ENCODE measurements around the gene ALDH1L1. TPM values are rescaled to one million over a fixed set of nuclear protein-coding genes. Genes with fewer than 3 reads are reported as not detected.

Gene ALDH1L1
- total and polyA plus RNA-seq, 2 of the 8 experiments (the other 6 are each of a cell fraction or from before 2014, with no cell fraction given) = 0.98 to 1.6 TPM

- Histone ChIP-seq H3K79me1 (ENCODE audit: low read depth, low read length) (no peaks in the 10 kb centered on the region), H4K20me1 (replicated peaks in 1 of 2; ENCODE audit: control insufficient read depth in 1 of 2, insufficient read depth in 2 of 2, low read length in 2 of 2) (no peaks in the 10 kb centered on the region), H3K56ac (replicated peaks; ENCODE audit: insufficient read length, low read depth, low read length) (no peak overlapping the region), H3K36me3 (ENCODE audit: control insufficient read depth in 2 of 4, insufficient read depth in 4 of 4, low read length in 3 of 4) (no peaks in the 10 kb centered on the region), H4K5ac (ENCODE audit: insufficient read length, low read depth, low read length) (no peak overlapping the region), H2BK15ac (ENCODE audit: low read length) (no peak overlapping the region), H2BK20ac (ENCODE audit: low read length) (no peak overlapping the region), H2BK12ac (ENCODE audit: low read depth, low read length) (no peak overlapping the region), H4K8ac (ENCODE audit: extremely low read depth, insufficient read depth, low read length) (no peak overlapping the region), H3K9me3 (ENCODE audit: insufficient read depth in 2 of 2, low read depth in 1 of 2, low read length in 1 of 2) (peaks cover 0 to 3% of the 10 kb centered on the region in 2 experiments; a peak in 1 of 4 replicates), H3K23me2 (ENCODE audit: low read depth, low read length) (no peaks in the 10 kb centered on the region; the same call in 1 of the 2 replicates), H2AK5ac (ENCODE audit: low read depth, low read length) (no peak overlapping the region), H3K27ac (ENCODE audit: low read depth, low read length) (no peak overlapping the region), H3K79me2 (ENCODE audit: control insufficient read depth in 1 of 2, insufficient read depth in 2 of 2, low read length in 2 of 2) (no peaks in the 10 kb centered on the region), H2BK5ac (ENCODE audit: low read depth, low read length) (no peak overlapping the region), H3K23ac (ENCODE audit: insufficient read length) (no peak overlapping the region), H4K91ac (replicated peaks; ENCODE audit: insufficient read length, low read length) (no peak overlapping the region), H2AFZ (ENCODE audit: low read length) (no peak overlapping the region), H3K4me3 (ENCODE audit: extremely low read depth in 1 of 4, insufficient read depth in 2 of 4, low read depth in 3 of 4, low read length in 4 of 4) (no peak overlapping the region), H3K4ac (replicated peaks; ENCODE audit: insufficient read length, low read depth, low read length) (no peak overlapping the region), H2BK120ac (replicated peaks; ENCODE audit: low read depth, low read length) (no peak overlapping the region), H3K4me1 (replicated peaks in 1 of 4; ENCODE audit: control insufficient read depth in 3 of 4, insufficient read depth in 4 of 4, low read length in 3 of 4) (no peaks in the 10 kb centered on the region), H3K9ac (replicated peaks in 1 of 4; ENCODE audit: extremely low read depth in 1 of 4, low read depth in 3 of 4, low read length in 3 of 4) (no peak overlapping the region), H3K4me2 (ENCODE audit: insufficient read depth in 1 of 2, low read depth in 2 of 2, low read length in 2 of 2) (no peak overlapping the region), H3K18ac (ENCODE audit: extremely low read depth, low read length) (no peak overlapping the region), H3K14ac (ENCODE audit: insufficient read length) (no peak overlapping the region), H3K27me3 (replicated peaks in 1 of 4; ENCODE audit: control insufficient read depth in 3 of 4, extremely low read depth in 1 of 4, insufficient read depth in 3 of 4, low read length in 3 of 4) (no peaks in the 10 kb centered on the region)
- POLR2A ChIA-PET (ENCODE audit: partially characterized antibody) = no interaction called here
- FAIRE-seq (no peak), DNase-seq (ENCODE audit: low read depth in 1 of 2, low spot score in 2 of 2) (no peak)
- WGBS, 2 experiments (ENCODE audit: extremely low coverage in 1 of 2, insufficient coverage in 1 of 2, insufficient read length in 1 of 2, insufficient replicate concordance in 2 of 2, low coverage in 1 of 2, low lambda C conversion rate in 2 of 2, missing lambda C conversion rate in 1 of 2) = 88% methylated on average over 9 of the region's 9 CpGs; no CpG with 5 or more reads in 1 of the 2 experiments
- TF ChIP-seq BACH1 (IDR thresholded peaks at IDR 0.05; ENCODE audit: low read length) = no peak
- TF ChIP-seq RBBP5 (IDR thresholded peaks at IDR 0.05; ENCODE audit: borderline replicate concordance, low read depth, low read length) = no peak
- no peak for TF ChIP-seq HDAC6 (IDR thresholded peaks at IDR 0.05; ENCODE audit: low read depth, low read length)
- TF ChIP-seq HDAC2 (IDR thresholded peaks at IDR 0.05; ENCODE audit: borderline replicate concordance in 1 of 2, low read depth in 2 of 2, low read length in 2 of 2) = no peak
- TF ChIP-seq CREB1 (IDR thresholded peaks at IDR 0.05) = no peak
- CTCF ChIA-PET (ENCODE audit: partially characterized antibody) = interaction anchor here (0.8 to 5.8 kb wide), 3 partner anchors 11 to 20 kb away, joined by 3 to 58 read pairs (median 3); no protein-coding TSS in a partner anchor
Measured at GRCh38 chr3:126152458-126152857, 27.9 kb downstream of the ALDH1L1 start.
